ENCODE measurements around the gene CD8B. TPM values are rescaled to one million over a fixed set of nuclear protein-coding genes. Genes with fewer than 3 reads are reported as not detected.

The CD8B gene
- total and polyA plus RNA-seq, 12 donors = 0.11 to 4.5 (median 0.68) TPM; not detected in 1

GRCh38 chr2:86779971-86780370 is 81.7 kb downstream of the CD8B start:
- Histone ChIP-seq H3K36me3 (replicated peaks in 1 of 2) (no peaks in the 10 kb centered on the region), H3K9me3 (replicated peaks in 1 of 3) (no peaks in the 10 kb centered on the region), H3K4me3 (no peak overlapping the region), H3K27me3 (no peaks in the 10 kb centered on the region), H3K4me1 (replicated peaks in 1 of 2) (no peaks in the 10 kb centered on the region), H3K27ac (no peak overlapping the region)
- no peak for DNase-seq
- TF ChIP-seq POLR2A (IDR thresholded peaks at IDR 0.05) = no peak
- no peak for TF ChIP-seq CTCF (IDR thresholded peaks at IDR 0.05)
- intact Hi-C loops (cut with DNase I) = no loop called here
- WGBS, 4 donors = 63 to 72% (median 68%) methylated on average over 3 of the region's 3 CpGs

GRCh38 chr2:86778957-86779356 is 82.7 kb downstream of the CD8B start:
- intact Hi-C loops (cut with DNase I) = no loop called here
- TF ChIP-seq CTCF (IDR thresholded peaks at IDR 0.05) (no peak), POLR2A (IDR thresholded peaks at IDR 0.05) (no peak)
- H3K4me1 ChIP-seq (replicated peaks in 1 of 2) = no peaks in the 10 kb centered on the region
- WGBS, 4 donors = 15 to 34% (median 28%) methylated on average over 2 of the region's 2 CpGs
- no peak for DNase-seq
- H3K4me3 ChIP-seq = no peak overlapping the region
- no peaks in the 10 kb centered on the region for H3K36me3 ChIP-seq (replicated peaks in 1 of 2)
- no peaks in the 10 kb centered on the region for H3K27me3 ChIP-seq
- H3K9me3 ChIP-seq (replicated peaks in 1 of 3) = no peaks in the 10 kb centered on the region
- no peak overlapping the region for H3K27ac ChIP-seq

GRCh38 chr2:86776532-86776931 is 85.2 kb downstream of the CD8B start:
- Histone ChIP-seq H3K9me3 (replicated peaks in 1 of 3) (no peaks in the 10 kb centered on the region), H3K27ac (no peak overlapping the region), H3K4me3 (no peak overlapping the region), H3K27me3 (no peaks in the 10 kb centered on the region), H3K4me1 (replicated peaks in 1 of 2) (no peaks in the 10 kb centered on the region), H3K36me3 (replicated peaks in 1 of 2) (peaks cover 0 to 9% of the 10 kb centered on the region in 2 donors)
- WGBS, 4 donors = 94 to 98% (median 95%) methylated on average over 7 of the region's 7 CpGs
- intact Hi-C loops (cut with DNase I) = no loop called here
- TF ChIP-seq POLR2A (IDR thresholded peaks at IDR 0.05) (no peak), CTCF (IDR thresholded peaks at IDR 0.05) (no peak)
- DNase-seq = no peak

- Histone ChIP-seq H3K9me3 (replicated peaks in 1 of 3) (no peaks in the 10 kb centered on the region), H3K4me3 (no peak overlapping the region), H3K4me1 (replicated peaks in 1 of 2) (no peaks in the 10 kb centered on the region), H3K36me3 (replicated peaks in 1 of 2) (peaks cover 0 to 18% of the 10 kb centered on the region in 2 donors), H3K27me3 (no peaks in the 10 kb centered on the region), H3K27ac (no peak overlapping the region)
- DNase-seq = no peak
- no peak for TF ChIP-seq CTCF (IDR thresholded peaks at IDR 0.05)
- TF ChIP-seq POLR2A (IDR thresholded peaks at IDR 0.05) = no peak
- intact Hi-C loops (cut with DNase I) = no loop called here
- 53 to 55% (median 55%) methylated on average over 4 of the region's 4 CpGs for WGBS, 4 donors
These were observed 86.3 kb downstream of the CD8B start for GRCh38 chr2:86775338-86775737.
